Kasumi-1 (cell line): Measurements from ENCODE around the gene MAP3K12.
A peak's percentile ranks its signal among the peaks of the same experiment; 100 is the strongest.
"Not testable (repeated sequence)": the region's sequence is repeated elsewhere in the genome, so short reads cannot be mapped to it uniquely, and the experiment has no call there.

Source experiments
- DNase-seq, 2 experiments: peaks; one replicate each; lab custom pipeline; 2025; lab: John Stamatoyannopoulos, UW

MAP3K12 gene

DNA sequence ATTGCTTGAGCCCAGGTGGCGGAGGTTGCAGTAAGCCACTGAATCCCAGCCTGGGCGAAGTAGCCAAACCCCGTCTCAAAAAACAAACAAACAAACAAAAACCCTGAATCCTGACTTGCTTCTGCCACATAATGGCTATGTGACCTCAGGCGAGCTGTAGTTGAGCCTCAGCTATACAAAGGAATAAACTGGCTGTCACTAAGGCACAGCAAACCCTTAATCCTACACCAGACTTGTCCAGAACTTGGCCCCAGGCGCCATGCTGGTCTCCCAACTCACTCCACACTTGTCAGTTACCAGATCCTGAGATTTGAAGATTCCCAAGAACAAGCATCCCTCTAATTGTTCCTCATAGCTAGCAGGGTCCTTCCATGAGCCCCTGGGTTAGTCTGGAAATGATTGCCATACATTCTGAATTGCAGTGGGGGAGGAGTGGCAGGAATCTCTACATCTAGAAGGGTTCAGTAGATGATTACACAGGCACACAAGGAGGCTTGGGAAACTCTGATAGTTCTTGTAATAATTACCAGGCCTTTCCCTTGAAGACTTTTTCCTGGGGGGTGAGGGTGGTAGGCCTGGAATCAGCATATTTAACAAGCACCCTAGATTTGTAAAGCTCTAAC lies 9.9 kb downstream of the MAP3K12 start:
- DNase-seq = no peak

- no peak for DNase-seq
Observed at GRCh38 chr12:53486736-53487487, 12.3 kb downstream of the MAP3K12 start.

DNA sequence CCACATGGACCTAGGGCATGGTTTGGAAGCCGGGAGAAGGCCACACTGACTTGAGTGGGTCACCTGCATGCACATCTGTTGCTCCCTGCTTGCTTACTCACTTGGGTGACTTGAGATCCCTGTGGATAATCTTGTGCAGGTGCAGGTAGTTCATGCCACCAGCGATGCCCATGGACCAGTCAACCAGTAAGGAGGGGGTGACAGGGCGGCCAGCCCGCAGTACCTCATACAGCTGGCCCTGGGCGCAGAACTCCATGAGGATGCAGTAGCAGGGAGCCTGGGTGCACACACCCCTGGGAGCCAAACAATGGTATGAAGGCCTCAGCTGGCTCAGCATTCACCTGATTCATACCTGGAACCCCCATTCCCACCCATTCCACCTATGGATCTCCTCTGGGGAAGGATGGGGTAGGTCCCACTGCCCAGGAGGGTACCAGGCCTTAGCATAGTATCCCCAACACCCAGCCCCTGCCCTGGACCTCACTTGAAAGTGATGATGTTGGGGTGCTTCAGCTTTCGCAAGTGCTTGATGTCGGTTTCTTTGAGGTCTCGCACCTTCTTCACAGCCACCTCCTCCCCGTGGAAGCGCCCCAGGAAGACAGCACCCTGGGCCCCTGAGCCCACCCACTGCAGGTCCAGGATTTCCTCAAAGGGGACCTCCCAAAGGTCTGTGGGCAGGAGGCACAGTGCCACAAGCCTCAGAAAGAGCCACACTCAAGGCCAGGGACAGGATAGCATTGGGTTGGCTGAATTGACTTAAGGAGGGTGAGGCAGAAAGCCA lies 13.1 kb downstream of the MAP3K12 start:
- no peak for DNase-seq

GRCh38 chr12:53484686-53485575 lies 14.3 kb downstream of the MAP3K12 start:
- no peak for DNase-seq

DNA sequence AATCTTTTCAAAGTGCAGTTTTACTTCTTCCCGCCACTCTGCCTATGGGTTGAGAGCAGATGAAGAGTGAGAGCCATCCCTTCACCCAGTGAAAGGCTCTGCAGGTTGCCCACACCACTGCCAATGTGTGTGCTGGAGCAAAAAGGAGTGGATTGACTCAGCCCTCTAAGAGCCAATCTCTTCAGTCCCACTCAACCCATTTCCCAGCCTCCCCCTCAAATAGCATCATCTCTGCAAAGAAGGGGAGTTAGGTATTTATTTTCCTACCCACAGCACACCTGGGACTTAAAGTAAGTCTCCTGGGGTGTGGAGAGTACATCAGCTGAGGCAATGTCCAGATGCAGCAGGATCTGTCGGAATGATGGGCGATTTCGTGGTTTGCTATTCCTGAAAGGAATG lies 15.3 kb downstream of the MAP3K12 start:
- no peak for DNase-seq

- no peak for DNase-seq
Observed at GRCh38 chr12:53483225-53483978, 15.9 kb downstream of the MAP3K12 start.

GRCh38 chr12:53482626-53483168 lies 16.6 kb downstream of the MAP3K12 start:
- no peak for DNase-seq

- DNase-seq = peak; percentile 37 to 41
Observed at GRCh38 chr12:53481939-53482586, 17.2 kb downstream of the MAP3K12 start.

DNA sequence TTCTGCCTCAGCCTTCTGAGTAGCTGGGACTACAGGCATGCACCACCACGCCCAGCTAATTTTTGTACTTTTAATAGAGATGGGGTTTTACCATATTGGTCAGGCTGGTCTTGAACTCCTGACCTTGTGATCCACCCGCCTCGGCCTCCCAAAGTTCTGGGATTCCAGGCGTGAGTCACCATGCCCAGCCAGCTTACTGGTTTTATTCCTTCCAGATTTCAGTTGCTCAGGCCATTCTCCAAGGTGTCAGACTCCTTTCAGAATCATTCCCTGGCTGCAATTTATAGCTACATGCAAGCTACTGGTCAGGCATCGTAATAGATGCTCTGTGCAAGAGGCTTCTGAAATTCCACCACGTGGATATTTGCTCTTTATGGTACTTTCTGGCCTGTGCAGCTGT lies 17.8 kb downstream of the MAP3K12 start:
- not testable (repeated sequence) for DNase-seq

GRCh38 chr12:53480491-53481442 lies 18.5 kb downstream of the MAP3K12 start:
- no peak for DNase-seq

GRCh38 chr12:53479331-53479730 lies 19.9 kb downstream of the MAP3K12 start:
- DNase-seq = no peak

DNA sequence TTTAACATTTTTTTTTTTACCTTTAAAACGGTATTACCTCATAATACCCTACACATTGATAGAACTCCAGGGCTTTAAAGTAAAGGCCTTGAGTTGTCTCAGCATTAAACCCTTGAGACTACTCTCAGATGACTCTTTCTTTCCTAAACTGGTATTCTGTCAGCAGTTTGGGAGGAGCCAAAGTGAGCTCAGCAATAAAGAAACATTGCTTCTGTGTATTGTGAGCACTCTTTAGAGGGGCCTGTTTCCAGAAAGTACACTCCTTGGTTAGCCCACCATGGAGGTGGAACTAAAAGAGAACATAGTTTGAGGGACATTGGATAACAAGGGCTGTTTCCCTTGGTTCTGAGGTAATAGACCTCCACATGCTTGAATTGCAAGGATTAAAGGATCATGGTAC lies 20.4 kb downstream of the MAP3K12 start:
- no peak for DNase-seq

- peak; percentile 55 to 60 for DNase-seq
Observed at GRCh38 chr12:53476769-53477209, 22.5 kb downstream of the MAP3K12 start.

DNA sequence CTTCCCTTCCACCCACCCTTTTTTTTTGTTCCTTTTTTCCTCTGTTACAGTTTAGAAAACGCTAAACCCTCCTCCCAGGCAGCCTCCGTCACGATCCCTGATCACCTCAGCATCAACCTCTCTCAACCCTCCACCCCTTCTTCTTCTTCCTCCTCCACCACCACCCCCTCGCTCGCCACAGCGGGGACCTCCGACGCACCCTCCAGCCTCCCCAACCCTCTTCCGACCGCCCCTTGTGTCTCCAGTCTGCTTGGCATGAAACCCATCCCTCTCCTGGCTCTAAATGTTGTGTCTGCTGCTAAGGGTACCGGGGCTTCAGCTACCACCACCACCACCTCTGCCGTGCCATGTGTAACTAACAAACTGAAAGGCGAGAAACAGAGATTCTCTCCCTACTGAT lies 24.4 kb downstream of the MAP3K12 start:
- DNase-seq = no peak

DNA sequence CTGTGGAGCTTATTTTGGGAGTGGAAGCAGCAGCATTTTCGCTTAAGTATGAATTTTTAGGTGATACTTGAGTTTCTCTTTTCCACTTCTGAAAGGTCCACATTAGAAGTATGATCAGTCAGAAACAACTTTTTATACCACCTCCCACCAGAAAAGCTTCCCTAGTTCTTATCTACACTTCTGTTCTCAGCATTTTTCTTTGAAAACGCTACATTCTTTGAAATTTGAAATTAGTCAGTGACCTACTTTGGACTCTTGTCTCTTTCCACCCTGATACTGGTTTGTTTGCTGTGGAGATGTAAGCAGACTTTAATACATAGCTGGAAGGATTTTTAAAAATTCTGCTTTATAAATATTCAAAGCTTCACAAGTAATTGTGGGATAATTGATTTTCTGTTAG lies 25.2 kb downstream of the MAP3K12 start:
- no peak for DNase-seq

GRCh38 chr12:53472056-53472582 lies 27.1 kb downstream of the MAP3K12 start:
- no peak for DNase-seq

- DNase-seq = no peak
Observed at GRCh38 chr12:53468282-53468681, 31.0 kb downstream of the MAP3K12 start.

- no peak for DNase-seq
Observed at GRCh38 chr12:53467880-53468279, 31.4 kb downstream of the MAP3K12 start.

DNA sequence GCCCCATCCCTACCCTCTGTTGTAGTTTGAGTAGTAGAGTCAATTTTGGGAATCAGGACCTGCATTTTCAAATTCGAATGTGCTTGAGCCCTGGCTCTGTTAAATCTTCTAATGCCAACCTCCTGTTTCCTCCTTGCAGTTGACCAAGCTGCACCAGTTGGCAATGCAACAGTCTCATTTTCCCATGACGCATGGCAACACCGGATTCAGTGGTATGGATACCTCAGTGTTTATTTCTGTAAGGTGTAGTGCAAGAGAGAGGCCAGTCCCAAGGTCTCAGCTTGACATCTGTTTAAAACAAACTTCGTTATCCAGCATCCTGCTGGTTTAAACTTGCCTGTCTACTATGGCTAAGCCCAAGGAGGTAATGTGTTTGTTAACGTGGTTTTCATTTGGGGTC lies 32.2 kb downstream of the MAP3K12 start:
- no peak for DNase-seq
